OCI-LY3 (cell line): ENCODE results near the gene SNED1.
A peak's percentile ranks its signal among the peaks of the same experiment; 100 is the strongest.

Experiments
- H2AFZ ChIP-seq: fragments of 200-600, 300-600 bp; shearing (Covaris generic); 2 replicates; pipeline ENCODE4 v1.6.0; 2014; ENCODE audit warnings: antibody characterized with exemption, low read depth, low read length
- H3K27ac ChIP-seq: fragments of 200-600, 300-600 bp; sonication (generic); 2 replicates; pipeline ENCODE4 v1.5.1; 2014; ENCODE audit warnings: mild to moderate bottlenecking, low read length, moderate library complexity, mixed read lengths
- H3K27me3 ChIP-seq: fragments of 200-600, 300-600 bp; sonication (generic); 2 replicates; pipeline ENCODE4 v1.6.1; 2014; ENCODE audit warnings: low read depth, low read length, mixed read lengths
- H3K36me3 ChIP-seq: fragments of 200-600, 300-600 bp; sonication (generic); replicated peaks from 2 replicates; pipeline ENCODE3; 2014; ENCODE audit warnings: low read depth, low read length, mixed read lengths
- H3K4me1 ChIP-seq: fragments of 300-600, 200-600 bp; sonication (generic); 2 replicates; pipeline ENCODE4 v1.6.1; 2014; ENCODE audit warnings: low read length, mixed read lengths
- H3K4me2 ChIP-seq: fragments of 200-600, 300-600 bp; sonication (generic); 2 replicates; pipeline ENCODE4 v1.6.1; 2014; ENCODE audit warnings: low read length, mixed read lengths
- H3K4me3 ChIP-seq: fragments of 300-600, 200-600 bp; sonication (generic); 2 replicates; pipeline ENCODE4 v1.5.1; 2014; ENCODE audit warnings: antibody characterized with exemption, mild to moderate bottlenecking, low read length, moderate library complexity
- H3K79me2 ChIP-seq: fragments of 300-600, 200-600 bp; shearing (Covaris generic); 2 replicates; pipeline ENCODE4 v1.6.1; 2014; ENCODE audit warnings: mild to moderate bottlenecking, low read length, mixed read lengths
- H3K9ac ChIP-seq: fragments of 300-600, 200-600 bp; shearing (Covaris generic); 2 replicates; pipeline ENCODE4 v1.6.0; 2014; ENCODE audit warnings: mild to moderate bottlenecking, low read length, moderate library complexity
- H3K9me3 ChIP-seq: fragments of 200-600, 300-600 bp; shearing (Covaris generic); 2 replicates; pipeline ENCODE4 v1.6.1; 2014; ENCODE audit warnings: low read length, mixed read lengths; ENCODE audit not compliant: insufficient read depth
- H4K20me1 ChIP-seq: fragments of 200-600, 300-600 bp; sonication (generic); 2 replicates; pipeline ENCODE4 v1.6.1; 2016; ENCODE audit warnings: low read length, mixed read lengths; ENCODE audit not compliant: insufficient read depth
- CTCF ChIP-seq: fragments of 200-600, 300-600 bp; sonication (generic); IDR thresholded peaks from 2 replicates; pipeline ENCODE4 v1.5.1; 2014; ENCODE audit warnings: antibody characterized with exemption, low read length, low read depth
- EZH2phosphoT487 ChIP-seq: fragments of 200-600 bp; shearing (Covaris generic); IDR thresholded peaks from 2 replicates; pipeline ENCODE4 v1.6.1; 2018; ENCODE audit warnings: antibody characterized with exemption, mixed run types, low read depth

SNED1 gene

GRCh38 chr2:240981280-240981679, 17.1 kb upstream of the SNED1 start:
- Histone ChIP-seq H3K36me3 (no peaks in the 10 kb centered on the region), H3K4me3 (no peak overlapping the region), H4K20me1 (no peaks in the 10 kb centered on the region), H3K79me2 (no peaks in the 10 kb centered on the region), H3K27ac (no peak overlapping the region), H3K4me1 (no peaks in the 10 kb centered on the region), H3K4me2 (no peak overlapping the region), H3K9me3 (no peaks in the 10 kb centered on the region), H2AFZ (no peak overlapping the region), H3K27me3 (no peaks in the 10 kb centered on the region), H3K9ac (no peak overlapping the region)
- TF ChIP-seq EZH2phosphoT487 (no peak), CTCF (no peak)

GRCh38 chr2:240981871-240982800, 16.3 kb upstream of the SNED1 start:
- Histone ChIP-seq H3K27me3 (no peaks in the 10 kb centered on the region), H2AFZ (no peak overlapping the region), H3K4me1 (peaks cover under 1% of the 10 kb centered on the region; the same call in 1 of the 2 replicates), H3K9me3 (no peaks in the 10 kb centered on the region), H3K79me2 (no peaks in the 10 kb centered on the region), H3K27ac (no peak overlapping the region), H3K36me3 (no peaks in the 10 kb centered on the region), H3K4me3 (no peak overlapping the region), H4K20me1 (no peaks in the 10 kb centered on the region), H3K9ac (no peak overlapping the region), H3K4me2 (no peak overlapping the region)
- TF ChIP-seq CTCF (no peak), EZH2phosphoT487 (no peak)

- Histone ChIP-seq H3K4me1 (peaks cover 6% of the 10 kb centered on the region), H3K36me3 (no peaks in the 10 kb centered on the region), H2AFZ (no peak overlapping the region), H4K20me1 (no peaks in the 10 kb centered on the region), H3K9ac (no peak overlapping the region), H3K79me2 (no peaks in the 10 kb centered on the region), H3K27ac (no peak overlapping the region), H3K9me3 (no peaks in the 10 kb centered on the region), H3K4me2 (peak overlapping the region; percentile 64; the same call in 1 of the 2 replicates), H3K4me3 (no peak overlapping the region), H3K27me3 (no peaks in the 10 kb centered on the region)
- TF ChIP-seq EZH2phosphoT487 (no peak), CTCF (no peak)
These were observed 15.6 kb upstream of the SNED1 start for GRCh38 chr2:240982821-240983281.

GRCh38 chr2:240983361-240983995, 14.9 kb upstream of the SNED1 start:
- H3K4me1 ChIP-seq: peaks cover 6% of the 10 kb centered on the region
- peak overlapping the region; percentile 43; the same call in 1 of the 2 replicates for H3K4me3 ChIP-seq
- no peaks in the 10 kb centered on the region for H3K9me3 ChIP-seq
- H3K9ac ChIP-seq: no peak overlapping the region
- no peak overlapping the region for H2AFZ ChIP-seq
- TF ChIP-seq EZH2phosphoT487 (no peak), CTCF (peak; percentile 52)
- H3K36me3 ChIP-seq: no peaks in the 10 kb centered on the region
- H3K4me2 ChIP-seq: peak overlapping the region; percentile 64
- H3K27me3 ChIP-seq: no peaks in the 10 kb centered on the region
- H4K20me1 ChIP-seq: no peaks in the 10 kb centered on the region
- no peak overlapping the region for H3K27ac ChIP-seq
- no peaks in the 10 kb centered on the region for H3K79me2 ChIP-seq
